WTC11 (cell line): ENCODE results near the gene ADAM12.

ENCODE experiments used
- FOXP1 ChIP-seq: sonication (generic); formaldehyde crosslinking; IDR thresholded peaks from 2 replicates; pipeline ENCODE4 v1.8.0; 2022; ENCODE audit warnings: missing genetic modification reagents, mild to moderate bottlenecking, moderate library complexity, borderline replicate concordance
- JUN ChIP-seq: sonication (generic); formaldehyde crosslinking; IDR thresholded peaks from 2 replicates; pipeline ENCODE4 v1.8.0; 2023; ENCODE audit warnings: mild to moderate bottlenecking, missing genetic modification reagents
- NR3C1 ChIP-seq: sonication (generic); formaldehyde crosslinking; conservative IDR thresholded peaks from 2 replicates; pipeline ENCODE4 v1.8.1; 2023; ENCODE audit warnings: low read depth, mild to moderate bottlenecking, missing genetic modification reagents
- PREB ChIP-seq: sonication (generic); formaldehyde crosslinking; IDR thresholded peaks from 2 replicates; pipeline ENCODE4 v1.8.1; 2022; ENCODE audit warnings: mild to moderate bottlenecking, missing genetic modification reagents, moderate library complexity, borderline replicate concordance
- SMAD4 ChIP-seq: sonication (generic); formaldehyde crosslinking; IDR thresholded peaks from 2 replicates; pipeline ENCODE4 v1.8.0; 2022; ENCODE audit warnings: mild to moderate bottlenecking, missing genetic modification reagents
- SP1 ChIP-seq: sonication (generic); formaldehyde crosslinking; conservative IDR thresholded peaks from 2 replicates; pipeline ENCODE4 v1.8.1; 2022; ENCODE audit warnings: missing genetic modification reagents
- ZBTB21 ChIP-seq: sonication (generic); formaldehyde crosslinking; IDR thresholded peaks from 2 replicates; pipeline ENCODE4 v1.8.1; 2023; ENCODE audit warnings: mild to moderate bottlenecking, missing genetic modification reagents, borderline replicate concordance
- ZMAT4 ChIP-seq: fragments of 250-450 bp; sonication (Bioruptor Pico); IDR thresholded peaks from 2 replicates; pipeline ENCODE4 v1.9.0; 2021; ENCODE audit warnings: mild to moderate bottlenecking
- ZNF121 ChIP-seq: sonication (generic); formaldehyde crosslinking; IDR thresholded peaks from 2 replicates; pipeline ENCODE4 v1.8.0; 2023; ENCODE audit warnings: missing genetic modification reagents
- TF ChIP-seq, protein P1 (sequence below): fragments of 200-600 bp; IDR thresholded peaks from 2 replicates; pipeline ENCODE4 v1.8.0; 2022; ENCODE audit warnings: antibody characterized with exemption
- TF ChIP-seq, protein P2 (sequence below): sonication (generic); formaldehyde crosslinking; IDR thresholded peaks from 2 replicates; pipeline ENCODE4 v1.8.0; 2022; ENCODE audit warnings: missing genetic modification reagents
- TF ChIP-seq, protein P3 (sequence below): sonication (generic); formaldehyde crosslinking; conservative IDR thresholded peaks from 2 replicates; pipeline ENCODE4 v1.8.1; 2022; ENCODE audit warnings: mild to moderate bottlenecking, missing genetic modification reagents

DNA sequence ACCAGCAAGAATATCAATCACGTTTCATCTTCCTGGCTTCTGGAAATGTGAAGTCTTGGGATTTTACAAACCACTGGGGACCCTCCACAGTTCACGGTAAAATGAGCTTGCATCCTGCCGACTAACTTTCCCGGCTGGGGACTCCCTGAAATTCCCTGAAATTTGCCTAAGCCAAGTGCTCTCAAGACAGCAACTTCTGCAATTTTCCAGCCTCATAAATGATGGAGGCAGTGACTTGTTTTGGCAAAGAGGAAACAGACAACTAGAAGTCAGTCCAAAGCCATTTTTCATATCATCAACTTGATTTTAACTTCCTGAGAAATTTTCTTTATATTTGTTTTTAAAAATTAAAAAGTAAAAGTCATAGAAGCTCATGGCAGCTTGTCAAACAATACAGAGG lies 279.6 kb downstream of the ADAM12 start:
- no peak for TF ChIP-seq ZMAT4 (CRISPR knock-in tag)
- TF ChIP-seq, protein P1, sequence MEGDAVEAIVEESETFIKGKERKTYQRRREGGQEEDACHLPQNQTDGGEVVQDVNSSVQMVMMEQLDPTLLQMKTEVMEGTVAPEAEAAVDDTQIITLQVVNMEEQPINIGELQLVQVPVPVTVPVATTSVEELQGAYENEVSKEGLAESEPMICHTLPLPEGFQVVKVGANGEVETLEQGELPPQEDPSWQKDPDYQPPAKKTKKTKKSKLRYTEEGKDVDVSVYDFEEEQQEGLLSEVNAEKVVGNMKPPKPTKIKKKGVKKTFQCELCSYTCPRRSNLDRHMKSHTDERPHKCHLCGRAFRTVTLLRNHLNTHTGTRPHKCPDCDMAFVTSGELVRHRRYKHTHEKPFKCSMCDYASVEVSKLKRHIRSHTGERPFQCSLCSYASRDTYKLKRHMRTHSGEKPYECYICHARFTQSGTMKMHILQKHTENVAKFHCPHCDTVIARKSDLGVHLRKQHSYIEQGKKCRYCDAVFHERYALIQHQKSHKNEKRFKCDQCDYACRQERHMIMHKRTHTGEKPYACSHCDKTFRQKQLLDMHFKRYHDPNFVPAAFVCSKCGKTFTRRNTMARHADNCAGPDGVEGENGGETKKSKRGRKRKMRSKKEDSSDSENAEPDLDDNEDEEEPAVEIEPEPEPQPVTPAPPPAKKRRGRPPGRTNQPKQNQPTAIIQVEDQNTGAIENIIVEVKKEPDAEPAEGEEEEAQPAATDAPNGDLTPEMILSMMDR: no peak
- TF ChIP-seq, protein P2, sequence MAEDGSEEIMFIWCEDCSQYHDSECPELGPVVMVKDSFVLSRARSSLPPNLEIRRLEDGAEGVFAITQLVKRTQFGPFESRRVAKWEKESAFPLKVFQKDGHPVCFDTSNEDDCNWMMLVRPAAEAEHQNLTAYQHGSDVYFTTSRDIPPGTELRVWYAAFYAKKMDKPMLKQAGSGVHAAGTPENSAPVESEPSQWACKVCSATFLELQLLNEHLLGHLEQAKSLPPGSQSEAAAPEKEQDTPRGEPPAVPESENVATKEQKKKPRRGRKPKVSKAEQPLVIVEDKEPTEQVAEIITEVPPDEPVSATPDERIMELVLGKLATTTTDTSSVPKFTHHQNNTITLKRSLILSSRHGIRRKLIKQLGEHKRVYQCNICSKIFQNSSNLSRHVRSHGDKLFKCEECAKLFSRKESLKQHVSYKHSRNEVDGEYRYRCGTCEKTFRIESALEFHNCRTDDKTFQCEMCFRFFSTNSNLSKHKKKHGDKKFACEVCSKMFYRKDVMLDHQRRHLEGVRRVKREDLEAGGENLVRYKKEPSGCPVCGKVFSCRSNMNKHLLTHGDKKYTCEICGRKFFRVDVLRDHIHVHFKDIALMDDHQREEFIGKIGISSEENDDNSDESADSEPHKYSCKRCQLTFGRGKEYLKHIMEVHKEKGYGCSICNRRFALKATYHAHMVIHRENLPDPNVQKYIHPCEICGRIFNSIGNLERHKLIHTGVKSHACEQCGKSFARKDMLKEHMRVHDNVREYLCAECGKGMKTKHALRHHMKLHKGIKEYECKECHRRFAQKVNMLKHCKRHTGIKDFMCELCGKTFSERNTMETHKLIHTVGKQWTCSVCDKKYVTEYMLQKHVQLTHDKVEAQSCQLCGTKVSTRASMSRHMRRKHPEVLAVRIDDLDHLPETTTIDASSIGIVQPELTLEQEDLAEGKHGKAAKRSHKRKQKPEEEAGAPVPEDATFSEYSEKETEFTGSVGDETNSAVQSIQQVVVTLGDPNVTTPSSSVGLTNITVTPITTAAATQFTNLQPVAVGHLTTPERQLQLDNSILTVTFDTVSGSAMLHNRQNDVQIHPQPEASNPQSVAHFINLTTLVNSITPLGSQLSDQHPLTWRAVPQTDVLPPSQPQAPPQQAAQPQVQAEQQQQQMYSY (CRISPR knock-in tag): no peak
- no peak for TF ChIP-seq ZBTB21 (CRISPR knock-in tag)
- no peak for TF ChIP-seq NR3C1 (CRISPR knock-in tag)
- TF ChIP-seq SP1 (CRISPR knock-in tag): no peak
- TF ChIP-seq PREB (CRISPR knock-in tag): no peak
- TF ChIP-seq SMAD4 (CRISPR knock-in tag): no peak
- TF ChIP-seq ZNF121 (CRISPR knock-in tag): no peak
- TF ChIP-seq, protein P3, sequence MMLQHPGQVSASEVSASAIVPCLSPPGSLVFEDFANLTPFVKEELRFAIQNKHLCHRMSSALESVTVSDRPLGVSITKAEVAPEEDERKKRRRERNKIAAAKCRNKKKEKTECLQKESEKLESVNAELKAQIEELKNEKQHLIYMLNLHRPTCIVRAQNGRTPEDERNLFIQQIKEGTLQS: no peak
- TF ChIP-seq FOXP1: no peak
- TF ChIP-seq JUN: no peak
